Endodermal cell (in vitro differentiated cells): ENCODE data around the gene ATE1. TPM values are rescaled to one million over a fixed set of nuclear protein-coding genes. Genes with fewer than 3 reads are reported as not detected.

Source experiments
- DNase-seq: peaks from one replicate; pipeline ENCODE4 v3.0.0-alpha.2; 2017
- H3K27ac ChIP-seq: 2 replicates; pipeline ENCODE4 v1.5.1; 2013; ENCODE audit warnings: mild to moderate bottlenecking, low read depth, low read length, moderate library complexity
- H3K27me3 ChIP-seq: 2 replicates; pipeline ENCODE4 v1.6.1; 2013; ENCODE audit warnings: mild to moderate bottlenecking, low read length, moderate library complexity; ENCODE audit not compliant: insufficient read depth, control insufficient read depth, poor library complexity, severe bottlenecking
- H3K36me3 ChIP-seq: 2 replicates; pipeline ENCODE4 v1.7.0; 2013; ENCODE audit warnings: mild to moderate bottlenecking, low read length, moderate library complexity; ENCODE audit not compliant: control insufficient read depth, insufficient read depth
- H3K4me1 ChIP-seq: one replicate; pipeline ENCODE4 v1.7.0; 2013; ENCODE audit warnings: low read length; ENCODE audit not compliant: control insufficient read depth, insufficient read depth
- H3K4me3 ChIP-seq: 2 replicates; pipeline ENCODE4 v1.5.1; 2013; ENCODE audit warnings: mild to moderate bottlenecking, low read length, moderate library complexity
- H3K9ac ChIP-seq: 2 replicates; pipeline ENCODE4 v1.6.1; 2013; ENCODE audit warnings: mild to moderate bottlenecking, low read length, moderate library complexity; ENCODE audit not compliant: poor library complexity, severe bottlenecking; ENCODE audit errors: extremely low read depth
- H3K9me3 ChIP-seq: 2 replicates; pipeline ENCODE4 v1.6.1; 2013; ENCODE audit warnings: mild to moderate bottlenecking, low read length, moderate library complexity; ENCODE audit not compliant: control insufficient read depth
- H3K27ac Mint-ChIP-seq: 2 replicates; pipeline ENCODE4 v1.8.0; 2020; ENCODE audit warnings: mixed read lengths
- H3K27me3 Mint-ChIP-seq: 2 replicates; pipeline ENCODE4 v1.8.0; 2021; ENCODE audit warnings: mild to moderate bottlenecking, mixed read lengths; ENCODE audit not compliant: insufficient read depth
- H3K36me3 Mint-ChIP-seq: 2 replicates; pipeline ENCODE4 v1.8.0; 2020; ENCODE audit warnings: low read depth, mixed read lengths
- H3K4me1 Mint-ChIP-seq: 2 replicates; pipeline ENCODE4 v1.8.0; 2020; ENCODE audit warnings: mixed read lengths
- H3K4me3 Mint-ChIP-seq: 2 replicates; pipeline ENCODE4 v1.8.0; 2020; ENCODE audit warnings: mild to moderate bottlenecking, moderate library complexity, mixed read lengths
- H3K9me3 Mint-ChIP-seq: 2 replicates; pipeline ENCODE4 v1.8.0; 2020; ENCODE audit warnings: mild to moderate bottlenecking, mixed read lengths
- CTCF ChIP-seq: fragments of 200-600 bp; sonication (generic); conservative IDR thresholded peaks from 2 replicates; pipeline ENCODE4 v1.5.0; 2021; ENCODE audit warnings: antibody characterized with exemption, mild to moderate bottlenecking
- WGBS, 2 experiments: methylation state at CpG; one replicate each; pipeline versions ENCODE4 v1.1.5 to v1.1.7; 2013; ENCODE audit warnings: missing lambda C conversion rate in 2 of 2, mixed read lengths in 1 of 2; ENCODE audit not compliant: insufficient coverage in 1 of 2, insufficient read length in 1 of 2; 5-methylcytosine and 5-hydroxymethylcytosine counted together
- total RNA-seq, 2 donors: library from RNA; stranded (reverse); fragmentation: NEBNext Ultra II Directional in 1 of 2; extraction: Animal tissue kit (Norgen Biotek cat#: 25700) in 1 of 2; gene quantifications; 2 replicates in 1 of 2; 3 replicates in 1 of 2; pipeline ENCODE4 v1.2.1, GENCODE V29; 2021

The ATE1 gene
- total RNA-seq, 2 donors from 2014 or later: 31.2 to 32.2 TPM

- no peak overlapping the region for H3K27ac ChIP-seq
- Mint-ChIP-seq H3K27ac (no peak overlapping the region), H3K9me3 (peaks cover 7% of the 10 kb centered on the region), H3K27me3 (no peaks in the 10 kb centered on the region), H3K4me1 (peaks cover 5% of the 10 kb centered on the region), H3K36me3 (no peaks in the 10 kb centered on the region), H3K4me3 (no peak overlapping the region)
- TF ChIP-seq CTCF: no peak
- no peaks in the 10 kb centered on the region for H3K9me3 ChIP-seq
- no peak overlapping the region for H3K4me3 ChIP-seq
- WGBS, 2 experiments: 89 to 94% methylated on average over 5 to 7 of the region's 7 CpGs
- no peaks in the 10 kb centered on the region for H3K36me3 ChIP-seq
- no peaks in the 10 kb centered on the region for H3K27me3 ChIP-seq
- no peak for DNase-seq
- H3K4me1 ChIP-seq: no peaks in the 10 kb centered on the region
- no peak overlapping the region for H3K9ac ChIP-seq
Measured at GRCh38 chr10:121695731-121696464, 231.9 kb downstream of the ATE1 start.

GRCh38 chr10:121694966-121695643 lies 232.7 kb downstream of the ATE1 start:
- TF ChIP-seq CTCF: no peak
- H3K4me3 ChIP-seq: no peak overlapping the region
- no peak overlapping the region for H3K27ac ChIP-seq
- Mint-ChIP-seq H3K4me3 (no peak overlapping the region), H3K27ac (no peak overlapping the region), H3K4me1 (peaks cover 12% of the 10 kb centered on the region), H3K9me3 (peaks cover 3% of the 10 kb centered on the region), H3K27me3 (no peaks in the 10 kb centered on the region), H3K36me3 (no peaks in the 10 kb centered on the region)
- H3K36me3 ChIP-seq: no peaks in the 10 kb centered on the region
- H3K9me3 ChIP-seq: no peaks in the 10 kb centered on the region
- DNase-seq: no peak
- WGBS, 2 experiments: 87 to 91% methylated on average over 4 to 8 of the region's 8 CpGs
- H3K9ac ChIP-seq: no peak overlapping the region
- H3K27me3 ChIP-seq: no peaks in the 10 kb centered on the region
- H3K4me1 ChIP-seq: peaks cover 3% of the 10 kb centered on the region

- no peak overlapping the region for H3K9ac ChIP-seq
Measured at GRCh38 chr10:121694327-121694965, 233.4 kb downstream of the ATE1 start.

More at GRCh38 chr10:121694327-121694965, 233.4 kb downstream of the ATE1 start:
- Mint-ChIP-seq H3K27me3 (no peaks in the 10 kb centered on the region), H3K36me3 (no peaks in the 10 kb centered on the region), H3K4me3 (no peak overlapping the region), H3K4me1 (peaks cover 12% of the 10 kb centered on the region), H3K27ac (no peak overlapping the region), H3K9me3 (no peaks in the 10 kb centered on the region)
- no peaks in the 10 kb centered on the region for H3K27me3 ChIP-seq
- peaks cover 3% of the 10 kb centered on the region for H3K4me1 ChIP-seq
- no peak overlapping the region for H3K4me3 ChIP-seq
- 87 to 100% methylated on average over 1 to 9 of the region's 9 CpGs for WGBS, 2 experiments
- H3K36me3 ChIP-seq: no peaks in the 10 kb centered on the region
- TF ChIP-seq CTCF: no peak
- DNase-seq: no peak
- H3K27ac ChIP-seq: no peak overlapping the region
- H3K9me3 ChIP-seq: no peaks in the 10 kb centered on the region
